GM12878 (cell line): Measurements from ENCODE around the gene SYNE4. TPM values are rescaled to one million over a fixed set of nuclear protein-coding genes. Genes with fewer than 3 reads are reported as not detected.
A peak's percentile ranks its signal among the peaks of the same experiment; 100 is the strongest.

Experiments
- BACH1 ChIP-seq: fragments of 450-650 bp; IDR thresholded peaks from 2 replicates; pipeline ENCODE4 v1.6.1; 2017; ENCODE audit warnings: mild to moderate bottlenecking, borderline replicate concordance
- BRCA1 ChIP-seq: IDR thresholded peaks from 2 replicates; pipeline ENCODE4 v1.6.1; 2011; ENCODE audit warnings: low read depth, low read length, improper control_type of control experiment
- CREM ChIP-seq: IDR thresholded peaks from 2 replicates; pipeline ENCODE4 v1.6.1; 2014; ENCODE audit warnings: antibody characterized with exemption, low read depth
- CTCF ChIP-seq, 3 experiments: IDR thresholded peaks in 2 of 3; conservative IDR thresholded peaks in 1 of 3; 2 replicates each; pipeline ENCODE4 v1.5.1; 2011; ENCODE audit warnings: low read depth in 3 of 3, low read length in 3 of 3, mild to moderate bottlenecking in 3 of 3, control low read depth in 2 of 3, moderate library complexity in 2 of 3, inconsistent platforms in 1 of 3, mixed read lengths in 1 of 3; ENCODE audit not compliant: control insufficient read depth in 2 of 3, insufficient read depth in 1 of 3; ENCODE audit errors: extremely low read depth in 1 of 3
- DPF2 ChIP-seq: fragments of 450-650 bp; IDR thresholded peaks from 2 replicates; pipeline ENCODE4 v1.6.1; 2017; ENCODE audit warnings: mild to moderate bottlenecking
- E2F8 ChIP-seq: fragments of 450-650 bp; IDR thresholded peaks from 2 replicates; pipeline ENCODE4 v1.6.1; 2018; ENCODE audit warnings: mild to moderate bottlenecking, low read depth, moderate library complexity; ENCODE audit not compliant: partially characterized antibody
- ESRRA ChIP-seq: IDR thresholded peaks from 2 replicates; pipeline ENCODE4 v1.6.1; 2012; ENCODE audit warnings: mild to moderate bottlenecking, low read length, improper control_type of control experiment
- FOXK2 ChIP-seq: fragments of 450-650 bp; IDR thresholded peaks from 2 replicates; pipeline ENCODE4 v1.6.1; 2017; ENCODE audit warnings: mild to moderate bottlenecking, moderate library complexity
- LARP7 ChIP-seq: fragments of 450-650 bp; IDR thresholded peaks from 2 replicates; pipeline ENCODE4 v1.6.1; 2017; ENCODE audit warnings: mild to moderate bottlenecking
- MEF2B ChIP-seq: fragments of 450-650 bp; IDR thresholded peaks from 2 replicates; pipeline ENCODE4 v1.6.1; 2018; ENCODE audit warnings: mild to moderate bottlenecking, moderate library complexity; ENCODE audit not compliant: partially characterized antibody, poor library complexity, severe bottlenecking
- SMC3 ChIP-seq: IDR thresholded peaks from 2 replicates; pipeline ENCODE4 v1.6.1; 2011; ENCODE audit warnings: low read length, improper control_type of control experiment, borderline replicate concordance
- ZSCAN29 ChIP-seq: fragments of 450-650 bp; IDR thresholded peaks from 2 replicates; pipeline ENCODE4 v1.6.1; 2017; ENCODE audit warnings: mild to moderate bottlenecking, moderate library complexity
- polyA plus RNA-seq, 11 experiments: library from polyadenylated mRNA; depleted of rRNA in 4 of 11; unstranded in 6 of 11; stranded (reverse) in 5 of 11; fragments of >200 nt; fragmentation: Nextera tagmentation in 4 of 11; fragmentation: Illumina TruSeq in 1 of 11; extraction: Ambion mirVana in 4 of 11; extraction: Trizol in 1 of 11; gene quantifications; 1 replicate in 1 of 11; 2 replicates in 10 of 11; pipeline versions ENCODE4 v1.2.1 to v1.2.3, GENCODE V29; 2011 to 2016; ENCODE audit warnings: inconsistent platforms in 2 of 11, missing spikeins in 2 of 11, low read depth in 1 of 11
- total RNA-seq, 4 experiments: library from RNA; depleted of rRNA in 3 of 4; stranded (reverse); fragments of >200 nt in 3 of 4; fragmentation: Illumina TruSeq in 1 of 4; extraction: Trizol in 1 of 4; gene quantifications; 2 replicates each; pipeline versions ENCODE4 v1.2.1 to v1.2.3, GENCODE V29; 2013 to 2021

The SYNE4 gene
- total and polyA plus RNA-seq, 10 of the 15 experiments (the other 5 are each of a cell fraction or from before 2014, with no cell fraction given), result 0.35 to 1.2 (median 0.71) TPM

- TF ChIP-seq CTCF (IDR thresholded peaks at IDR 0.05 in 2 of 3, conservative IDR thresholded peaks at IDR 0.05 in 1 of 3; ENCODE audit: control insufficient read depth in 2 of 3, extremely low read depth in 1 of 3, insufficient read depth in 1 of 3, low read depth in 3 of 3, low read length in 3 of 3), result peak; percentile 29 to 42 (median 32); a peak in 4 of 6 replicates
- no peak for TF ChIP-seq SMC3
- peak; percentile 91 for TF ChIP-seq BACH1
- TF ChIP-seq LARP7, result 0 out of 2 replicates have a peak, but pooled peaks have one; percentile 50
- no peak for TF ChIP-seq ZSCAN29
- TF ChIP-seq DPF2, result peak; percentile 50
- no peak for TF ChIP-seq BRCA1
- TF ChIP-seq FOXK2, result no peak
- TF ChIP-seq MEF2B, result no peak
- TF ChIP-seq CREM, result peak; percentile 13; the same call in 1 of the 2 replicates
- TF ChIP-seq E2F8, result no peak
- TF ChIP-seq ESRRA, result no peak
These were observed 49.3 kb downstream of the SYNE4 start (continued) for GRCh38 chr19:35959040-35959967.
